ENCODE results near the gene MRPS27. TPM values are rescaled to one million over a fixed set of nuclear protein-coding genes. Genes with fewer than 3 reads are reported as not detected.

The MRPS27 gene
- total and polyA plus RNA-seq, 2 of the 13 experiments (the other 11 are each of a cell fraction or from before 2014, with no cell fraction given) = 71.8 to 115 TPM

GRCh38 chr5:72228960-72229359 is 91.1 kb downstream of the MRPS27 start:
- POLR2A ChIA-PET = no interaction called here
- H3K36me3 ChIP-seq (replicated peaks in 1 of 2; ENCODE audit: control insufficient read depth in 1 of 2, insufficient read depth in 2 of 2, low read length in 2 of 2) = peaks cover 22 to 67% of the 10 kb centered on the region in 2 experiments
- no peak overlapping the region for H3K9ac ChIP-seq (ENCODE audit: insufficient read depth, low read depth, low read length)
- CTCF ChIA-PET (ENCODE audit: low intra/inter-chr PET ratio, low total read pairs) = no interaction called here
- ATAC-seq = no peak
- no peaks in the 10 kb centered on the region for H4K20me1 ChIP-seq (ENCODE audit: insufficient read depth, low read length)
- no peaks in the 10 kb centered on the region for H3K27me3 ChIP-seq (ENCODE audit: control insufficient read depth in 1 of 2, insufficient read depth in 2 of 2, low read length in 2 of 2)
- no peak overlapping the region for H2AFZ ChIP-seq (ENCODE audit: low read length)
- no peaks in the 10 kb centered on the region for H3K9me3 ChIP-seq (ENCODE audit: low read length)
- H3K4me2 ChIP-seq (ENCODE audit: low read depth, low read length) = no peak overlapping the region
- no peak overlapping the region for H3K4me3 ChIP-seq (replicated peaks in 1 of 3; ENCODE audit: insufficient read depth in 1 of 3, low read depth in 2 of 3, low read length in 3 of 3)
- no peak for FAIRE-seq
- no peaks in the 10 kb centered on the region for H3K79me2 ChIP-seq (ENCODE audit: insufficient read depth, low read length)
- no peaks in the 10 kb centered on the region for H3K4me1 ChIP-seq (ENCODE audit: insufficient read depth, low read length)
- in situ Hi-C loops (cut with HindIII; ENCODE audit: extremely low pct_ligation_motif_present, low pct_unique_long_range_greater_than_20kb) (no loop called here), intact Hi-C loops (cut with micrococcal nuclease; ENCODE audit: unreplicated experiment) (no loop called here)
- no peak for DNase-seq (ENCODE audit: low spot score)
- 94% methylated on average over 2 of the region's 3 CpGs for whole genome bisulfite sequencing (ENCODE audit: low lambda C conversion rate)
- no peak overlapping the region for H3K27ac ChIP-seq (ENCODE audit: extremely low read length, insufficient read depth, low read length)
- no TSS peak for BruUV-seq (replicated peaks)
- no peak for TF ChIP-seq ATAD3A (CRISPR knock-in tag; IDR thresholded peaks at IDR 0.05)
- no peak for TF ChIP-seq ZNF891 (CRISPR knock-in tag; IDR thresholded peaks at IDR 0.05)
- no peak for TF ChIP-seq ZBTB1 (CRISPR knock-in tag; IDR thresholded peaks at IDR 0.05; ENCODE audit: borderline replicate concordance)
- no peak for TF ChIP-seq ZNF18 (CRISPR knock-in tag; IDR thresholded peaks at IDR 0.05; ENCODE audit: insufficient replicate concordance)
- TF ChIP-seq SYNCRIP (IDR thresholded peaks at IDR 0.05; ENCODE audit: insufficient read depth, low read depth, low read length) = no peak
- no peak for TF ChIP-seq ZNF3 (CRISPR knock-in tag; IDR thresholded peaks at IDR 0.05)
- no peak for TF ChIP-seq MAX (IDR thresholded peaks at IDR 0.05)
- no peak for TF ChIP-seq NFKBIZ (CRISPR knock-in tag; IDR thresholded peaks at IDR 0.05)
- no peak for TF ChIP-seq RORA (CRISPR knock-in tag; IDR thresholded peaks at IDR 0.05)
- no peak for TF ChIP-seq KIAA2018 (CRISPR knock-in tag; IDR thresholded peaks at IDR 0.05; ENCODE audit: borderline replicate concordance)
- TF ChIP-seq THAP8 (CRISPR knock-in tag; IDR thresholded peaks at IDR 0.05; ENCODE audit: borderline replicate concordance) = no peak

Measured in HepG2 (cell line).